ENCODE measurements around the gene SEPTIN1.
A peak's percentile ranks its signal among the peaks of the same experiment; 100 is the strongest.

The SEPTIN1 gene

GRCh38 chr16:30377050-30377811, 5.1 kb downstream of the SEPTIN1 start:
- DNase-seq (ENCODE audit: low spot score): no peak

GRCh38 chr16:30376461-30376902, 5.9 kb downstream of the SEPTIN1 start:
- DNase-seq (ENCODE audit: low spot score): no peak

GRCh38 chr16:30375864-30376263, 6.5 kb downstream of the SEPTIN1 start:
- DNase-seq (ENCODE audit: low spot score): no peak

GRCh38 chr16:30374538-30374937, 7.8 kb downstream of the SEPTIN1 start, which contains the start of gene MYL11:
TSS of gene MYL11 (plus strand) at chr16:30374802. CDS start at chr16:30374858, 56 bp downstream.
- no peak for DNase-seq (ENCODE audit: low spot score)

- no peak for DNase-seq (ENCODE audit: low spot score)
These were observed 9.6 kb downstream of the SEPTIN1 start for GRCh38 chr16:30372725-30373124.

GRCh38 chr16:30372038-30372712, 10.2 kb downstream of the SEPTIN1 start:
- no peak for DNase-seq (ENCODE audit: low spot score)

- no peak for DNase-seq (ENCODE audit: low spot score)
These were observed 11.0 kb downstream of the SEPTIN1 start for GRCh38 chr16:30371248-30371816.

- peak; percentile 100 for DNase-seq (ENCODE audit: low spot score)
These were observed 11.7 kb downstream of the SEPTIN1 start, which contains the start of gene TBC1D10B for GRCh38 chr16:30370456-30371247. TSS of gene TBC1D10B (minus strand) at chr16:30370494. CDS start at chr16:30370183, 311 bp downstream.

GRCh38 chr16:30369938-30370455, 12.4 kb downstream of the SEPTIN1 start:
- DNase-seq (ENCODE audit: low spot score): no peak

- no peak for DNase-seq (ENCODE audit: low spot score)
These were observed 13.0 kb downstream of the SEPTIN1 start for GRCh38 chr16:30369091-30369937.

- DNase-seq (ENCODE audit: low spot score): no peak
These were observed 13.6 kb downstream of the SEPTIN1 start for GRCh38 chr16:30368792-30369090.

- DNase-seq (ENCODE audit: low spot score): no peak
These were observed 14.1 kb downstream of the SEPTIN1 start for GRCh38 chr16:30368122-30368791.

GRCh38 chr16:30367349-30368009, 14.9 kb downstream of the SEPTIN1 start:
- no peak for DNase-seq (ENCODE audit: low spot score)

GRCh38 chr16:30366511-30366910, 15.8 kb downstream of the SEPTIN1 start:
- no peak for DNase-seq (ENCODE audit: low spot score)

GRCh38 chr16:30365200-30365599, 17.2 kb downstream of the SEPTIN1 start:
- no peak for DNase-seq (ENCODE audit: low spot score)

- DNase-seq (ENCODE audit: low spot score): no peak
These were observed 21.2 kb downstream of the SEPTIN1 start for GRCh38 chr16:30361180-30361579.

- no peak for DNase-seq (ENCODE audit: low spot score)
These were observed 22.5 kb downstream of the SEPTIN1 start for GRCh38 chr16:30359871-30360170.

GRCh38 chr16:30358990-30359870, 23.1 kb downstream of the SEPTIN1 start:
- DNase-seq (ENCODE audit: low spot score): no peak

GRCh38 chr16:30358577-30358936, 23.8 kb downstream of the SEPTIN1 start:
- no peak for DNase-seq (ENCODE audit: low spot score)
